HFFc6 (cell line): ENCODE measurements around the gene NID2. TPM values are rescaled to one million over a fixed set of nuclear protein-coding genes. Genes with fewer than 3 reads are reported as not detected.

ENCODE experiments used
- DNase-seq: peaks from one replicate; pipeline ENCODE4 v3.0.0-alpha.2; 2018
- H3K27ac Mint-ChIP-seq: 2 replicates; pipeline ENCODE4 v1.8.0; 2020; ENCODE audit warnings: mild to moderate bottlenecking, mixed read lengths
- H3K27me3 Mint-ChIP-seq: 2 replicates; pipeline ENCODE4 v1.8.0; 2021; ENCODE audit warnings: mild to moderate bottlenecking, moderate library complexity, mixed read lengths; ENCODE audit not compliant: insufficient read depth
- H3K36me3 Mint-ChIP-seq: 2 replicates; pipeline ENCODE4 v1.8.0; 2021; ENCODE audit warnings: low read depth, mixed read lengths
- H3K4me1 Mint-ChIP-seq: 2 replicates; pipeline ENCODE4 v1.8.0; 2020; ENCODE audit warnings: low read depth, mixed read lengths
- H3K4me3 Mint-ChIP-seq: 2 replicates; pipeline ENCODE4 v1.8.0; 2020; ENCODE audit warnings: mild to moderate bottlenecking, moderate library complexity, mixed read lengths
- H3K9me3 Mint-ChIP-seq: 2 replicates; pipeline ENCODE4 v1.8.0; 2020; ENCODE audit warnings: mild to moderate bottlenecking, mixed read lengths
- total RNA-seq, 6 experiments: library from RNA; stranded (reverse); fragmentation: NEBNext Ultra II Directional; extraction: Animal tissue kit (Norgen Biotek cat#: 25700); gene quantifications; 2 replicates in 1 of 6; 3 replicates in 5 of 6; pipeline ENCODE4 v1.2.3, GENCODE V29; 2021
- TF ChIP-seq, protein P1 (sequence below): fragments of 200-600 bp; sonication (generic); IDR thresholded peaks from 2 replicates; pipeline ENCODE4 v1.5.0; 2021; ENCODE audit warnings: antibody characterized with exemption, mild to moderate bottlenecking

NID2 gene
- total RNA-seq, 6 experiments from 2014 or later, result 97.3 to 125 (median 113) TPM

DNA sequence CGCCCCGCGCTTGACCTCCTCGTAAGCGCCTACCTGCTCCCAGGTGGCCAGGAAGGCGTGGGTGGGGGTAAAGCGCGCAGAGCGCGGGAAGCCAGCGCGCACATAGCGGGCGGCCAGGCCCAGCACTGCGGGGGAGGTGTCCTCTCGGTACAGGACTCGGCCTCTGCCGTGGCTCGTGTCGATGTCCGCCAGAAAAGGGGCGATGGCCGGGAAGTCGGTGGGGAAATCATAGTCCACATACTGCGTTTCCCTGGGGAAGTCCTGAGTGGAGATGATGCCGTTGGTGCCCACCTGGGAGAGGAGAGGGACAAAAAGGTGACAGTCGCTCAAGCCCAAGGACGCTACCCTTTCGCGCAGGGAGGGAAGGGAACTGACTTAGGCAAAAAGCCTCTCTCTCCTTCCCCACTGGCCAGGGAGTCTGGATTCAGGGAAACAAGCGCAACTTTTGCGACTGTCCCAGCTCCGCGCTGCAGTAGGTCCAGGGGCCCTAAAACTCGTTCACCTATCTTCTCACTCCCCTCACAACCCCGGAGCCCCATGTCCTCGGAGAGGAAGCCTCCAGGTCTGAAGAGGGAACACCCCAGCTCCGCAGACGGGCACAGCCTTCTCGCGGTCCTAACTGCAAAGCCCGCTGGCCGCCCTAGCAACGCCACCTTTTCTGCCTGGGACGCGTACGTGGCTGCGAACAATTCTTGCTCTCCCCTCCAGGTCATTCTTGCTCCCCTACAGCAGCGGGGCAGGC lies 815 bp downstream of the NID2 start:
- no peak for DNase-seq
- Mint-ChIP-seq H3K27ac (peak overlapping the region; percentile 90), H3K9me3 (no peaks in the 10 kb centered on the region), H3K36me3 (peaks cover 38% of the 10 kb centered on the region), H3K4me1 (peaks cover 70% of the 10 kb centered on the region), H3K4me3 (peak overlapping the region; percentile 96), H3K27me3 (0 out of 2 replicates have a peak, but pooled peaks cover 2% of the 10 kb centered on the region)
- TF ChIP-seq, protein P1, sequence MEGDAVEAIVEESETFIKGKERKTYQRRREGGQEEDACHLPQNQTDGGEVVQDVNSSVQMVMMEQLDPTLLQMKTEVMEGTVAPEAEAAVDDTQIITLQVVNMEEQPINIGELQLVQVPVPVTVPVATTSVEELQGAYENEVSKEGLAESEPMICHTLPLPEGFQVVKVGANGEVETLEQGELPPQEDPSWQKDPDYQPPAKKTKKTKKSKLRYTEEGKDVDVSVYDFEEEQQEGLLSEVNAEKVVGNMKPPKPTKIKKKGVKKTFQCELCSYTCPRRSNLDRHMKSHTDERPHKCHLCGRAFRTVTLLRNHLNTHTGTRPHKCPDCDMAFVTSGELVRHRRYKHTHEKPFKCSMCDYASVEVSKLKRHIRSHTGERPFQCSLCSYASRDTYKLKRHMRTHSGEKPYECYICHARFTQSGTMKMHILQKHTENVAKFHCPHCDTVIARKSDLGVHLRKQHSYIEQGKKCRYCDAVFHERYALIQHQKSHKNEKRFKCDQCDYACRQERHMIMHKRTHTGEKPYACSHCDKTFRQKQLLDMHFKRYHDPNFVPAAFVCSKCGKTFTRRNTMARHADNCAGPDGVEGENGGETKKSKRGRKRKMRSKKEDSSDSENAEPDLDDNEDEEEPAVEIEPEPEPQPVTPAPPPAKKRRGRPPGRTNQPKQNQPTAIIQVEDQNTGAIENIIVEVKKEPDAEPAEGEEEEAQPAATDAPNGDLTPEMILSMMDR, result no peak

DNA sequence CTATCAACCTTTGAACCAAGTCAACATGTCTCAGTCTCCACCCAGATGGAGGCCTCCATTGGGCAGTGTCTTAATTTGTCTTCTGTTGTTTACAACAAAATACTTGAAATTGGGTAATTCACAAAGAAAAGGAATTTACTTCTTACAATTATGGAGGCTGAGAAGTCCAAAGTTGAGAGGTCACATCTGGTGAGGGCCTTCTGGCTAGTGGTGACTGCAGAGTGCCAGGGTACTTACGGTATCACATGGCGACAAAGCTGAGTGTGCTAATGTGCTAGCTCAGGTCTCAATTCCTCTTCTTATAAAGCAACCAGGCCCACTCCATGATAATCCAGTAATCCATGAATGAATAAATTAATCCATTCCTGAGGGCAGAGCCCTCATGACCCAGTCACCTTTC lies 4.7 kb downstream of the NID2 start:
- Mint-ChIP-seq H3K9me3 (no peaks in the 10 kb centered on the region), H3K4me1 (peaks cover 74% of the 10 kb centered on the region)
- TF ChIP-seq, protein P1, result no peak

DNA sequence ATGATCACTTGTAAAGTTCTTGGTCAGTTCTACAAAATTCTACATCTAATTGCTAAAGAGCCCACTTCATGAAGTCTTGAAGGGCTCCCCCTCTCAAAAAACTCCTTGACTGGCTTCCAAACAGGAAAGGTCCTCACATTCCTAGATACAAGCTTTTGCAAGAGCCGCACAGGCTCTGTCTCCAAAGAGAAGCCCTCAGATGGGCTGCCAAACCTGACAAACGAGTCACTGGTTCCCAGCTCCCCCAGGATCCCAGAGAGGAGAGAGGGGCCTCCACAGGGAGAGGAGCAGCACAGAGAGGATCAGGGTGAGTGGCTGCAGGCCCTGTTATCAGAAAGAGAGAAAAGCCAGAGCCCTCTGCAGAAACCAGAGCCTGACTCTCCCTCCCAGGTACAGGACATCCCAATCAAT lies 5.8 kb downstream of the NID2 start:
- Mint-ChIP-seq H3K27me3 (no peaks in the 10 kb centered on the region), H3K4me3 (no peak overlapping the region), H3K9me3 (no peaks in the 10 kb centered on the region), H3K27ac (no peak overlapping the region; the same call in 1 of the 2 replicates), H3K36me3 (peaks cover 63% of the 10 kb centered on the region), H3K4me1 (peaks cover 75% of the 10 kb centered on the region)
- no peak for DNase-seq
- TF ChIP-seq, protein P1, result no peak

More for the DNA sequence above, 4.7 kb downstream of the NID2 start:
- DNase-seq, result no peak
- no peak overlapping the region for H3K4me3 Mint-ChIP-seq
- H3K27me3 Mint-ChIP-seq, result 0 out of 2 replicates have a peak, but pooled peaks cover 2% of the 10 kb centered on the region
- no peak overlapping the region for H3K27ac Mint-ChIP-seq
- H3K36me3 Mint-ChIP-seq, result peaks cover 55% of the 10 kb centered on the region

DNA sequence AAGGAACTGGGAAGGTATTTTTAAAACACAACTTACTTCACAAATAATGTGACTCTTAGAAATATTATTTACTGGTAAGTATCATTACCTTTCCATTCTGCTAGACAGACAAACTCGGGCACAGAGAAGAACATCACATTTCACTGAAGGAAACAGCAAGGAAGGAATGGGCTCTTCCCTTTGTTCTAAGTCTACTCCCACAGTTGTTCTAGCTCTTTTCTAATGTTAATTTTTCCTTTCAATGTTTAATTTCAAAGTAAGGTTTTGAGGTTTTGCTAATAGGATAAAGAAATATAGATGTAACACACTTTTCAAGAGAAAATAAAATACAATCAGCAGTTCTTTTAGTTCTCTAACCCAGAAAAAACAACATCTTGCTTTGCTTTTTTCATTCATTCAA lies 7.0 kb downstream of the NID2 start:
- H3K36me3 Mint-ChIP-seq, result peaks cover 53% of the 10 kb centered on the region
- H3K9me3 Mint-ChIP-seq, result no peaks in the 10 kb centered on the region
- H3K4me1 Mint-ChIP-seq, result peaks cover 64% of the 10 kb centered on the region
- no peak for DNase-seq
- no peak overlapping the region for H3K4me3 Mint-ChIP-seq
- no peaks in the 10 kb centered on the region for H3K27me3 Mint-ChIP-seq
- TF ChIP-seq, protein P1, result no peak
- no peak overlapping the region for H3K27ac Mint-ChIP-seq

DNA sequence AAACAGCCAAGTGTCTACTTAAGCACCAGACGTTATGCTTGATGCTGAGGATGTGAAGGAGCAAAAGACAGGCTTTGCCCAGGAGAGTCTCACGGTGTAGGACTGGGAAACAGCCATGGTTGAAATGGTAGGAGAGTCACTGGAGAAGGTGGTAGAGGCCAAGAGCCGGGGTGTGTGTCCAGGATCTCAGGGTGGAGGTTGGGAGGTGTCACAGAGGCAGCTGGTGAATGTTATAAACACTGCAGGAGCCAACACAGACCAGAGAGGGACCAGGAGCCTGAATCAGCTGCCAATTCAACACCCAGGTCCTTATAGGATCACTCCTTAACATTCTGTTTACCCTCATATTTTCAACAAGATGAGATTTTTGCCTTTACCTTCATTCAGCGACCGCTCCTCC lies 7.5 kb downstream of the NID2 start:
- peaks cover 60% of the 10 kb centered on the region for H3K4me1 Mint-ChIP-seq
- peaks cover 48% of the 10 kb centered on the region for H3K36me3 Mint-ChIP-seq
- no peak overlapping the region for H3K27ac Mint-ChIP-seq
- no peaks in the 10 kb centered on the region for H3K9me3 Mint-ChIP-seq
- H3K27me3 Mint-ChIP-seq, result no peaks in the 10 kb centered on the region
- TF ChIP-seq, protein P1, result no peak
- DNase-seq, result no peak
- H3K4me3 Mint-ChIP-seq, result no peak overlapping the region
